HEK293T (cell line): ENCODE results near the gene LAMB1.

Experiments
- CTCF ChIA-PET: fragments of 350-600 bp; formaldehyde crosslinking; extraction: SDS; loops from one replicate; lab custom pipeline; 2021; ENCODE audit warnings: antibody characterized with exemption, inconsistent platforms; lab: Yijun Ruan, JAX
- POLR2A ChIA-PET: fragments of 350-600 bp; formaldehyde crosslinking; extraction: SDS; loops from one replicate; lab custom pipeline; 2020; ENCODE audit warnings: antibody characterized with exemption, inconsistent platforms; lab: Yijun Ruan, JAX
- DNase-seq: peaks from one replicate; pipeline ENCODE4 v3.0.0; 2012; ENCODE audit warnings: mixed read lengths; ENCODE audit errors: extremely low spot score
- ARNT ChIP-seq: fragments of 450-650 bp; IDR thresholded peaks from 2 replicates; pipeline ENCODE4 v1.6.1; 2017; ENCODE audit warnings: mild to moderate bottlenecking
- BHLHE40 ChIP-seq: fragments of 450-650 bp; IDR thresholded peaks from 2 replicates; pipeline ENCODE4 v1.6.1; 2016; ENCODE audit warnings: mild to moderate bottlenecking, moderate library complexity, borderline replicate concordance
- CTBP1 ChIP-seq: fragments of 450-650 bp; IDR thresholded peaks from 2 replicates; pipeline ENCODE4 v1.6.1; 2016; ENCODE audit warnings: borderline replicate concordance
- ELF4 ChIP-seq: fragments of 450-650 bp; IDR thresholded peaks from 2 replicates; pipeline ENCODE4 v1.6.1; 2017; ENCODE audit warnings: antibody characterized with exemption
- FOXA1 ChIP-seq: fragments of 450-650 bp; IDR thresholded peaks from 2 replicates; pipeline ENCODE4 v1.6.1; 2016; ENCODE audit warnings: mild to moderate bottlenecking
- FOXK2 ChIP-seq: fragments of 450-650 bp; IDR thresholded peaks from 2 replicates; pipeline ENCODE4 v1.6.1; 2016; ENCODE audit warnings: mild to moderate bottlenecking
- FOXM1 ChIP-seq: fragments of 450-650 bp; IDR thresholded peaks from 2 replicates; pipeline ENCODE4 v1.6.1; 2017; ENCODE audit warnings: mild to moderate bottlenecking, borderline replicate concordance
- HDGF ChIP-seq: fragments of 450-650 bp; IDR thresholded peaks from 2 replicates; pipeline ENCODE4 v1.6.1; 2017; ENCODE audit warnings: antibody characterized with exemption, borderline replicate concordance
- L3MBTL2 ChIP-seq: fragments of 450-650 bp; conservative IDR thresholded peaks from 2 replicates; pipeline ENCODE4 v1.6.1; 2016; ENCODE audit warnings: mild to moderate bottlenecking
- LEF1 ChIP-seq: fragments of 450-650 bp; IDR thresholded peaks from 2 replicates; pipeline ENCODE4 v1.6.1; 2017; ENCODE audit warnings: mild to moderate bottlenecking, borderline replicate concordance
- NFRKB ChIP-seq: fragments of 450-650 bp; IDR thresholded peaks from 2 replicates; pipeline ENCODE4 v1.6.1; 2016; ENCODE audit warnings: mild to moderate bottlenecking, moderate library complexity
- SP1 ChIP-seq: fragments of 450-650 bp; IDR thresholded peaks from 2 replicates; pipeline ENCODE4 v1.6.1; 2017
- SUZ12 ChIP-seq: fragments of 450-650 bp; IDR thresholded peaks from 2 replicates; pipeline ENCODE4 v1.6.1; 2016; ENCODE audit warnings: mild to moderate bottlenecking
- TARDBP ChIP-seq: fragments of 450-650 bp; IDR thresholded peaks from 2 replicates; pipeline ENCODE4 v1.6.1; 2016
- ZNF384 ChIP-seq: fragments of 450-650 bp; IDR thresholded peaks from 2 replicates; pipeline ENCODE4 v1.6.1; 2016
- TF ChIP-seq, protein P1 (sequence below): fragments of 450-650 bp; IDR thresholded peaks from 2 replicates; pipeline ENCODE4 v1.6.1; 2016

Gene LAMB1

DNA sequence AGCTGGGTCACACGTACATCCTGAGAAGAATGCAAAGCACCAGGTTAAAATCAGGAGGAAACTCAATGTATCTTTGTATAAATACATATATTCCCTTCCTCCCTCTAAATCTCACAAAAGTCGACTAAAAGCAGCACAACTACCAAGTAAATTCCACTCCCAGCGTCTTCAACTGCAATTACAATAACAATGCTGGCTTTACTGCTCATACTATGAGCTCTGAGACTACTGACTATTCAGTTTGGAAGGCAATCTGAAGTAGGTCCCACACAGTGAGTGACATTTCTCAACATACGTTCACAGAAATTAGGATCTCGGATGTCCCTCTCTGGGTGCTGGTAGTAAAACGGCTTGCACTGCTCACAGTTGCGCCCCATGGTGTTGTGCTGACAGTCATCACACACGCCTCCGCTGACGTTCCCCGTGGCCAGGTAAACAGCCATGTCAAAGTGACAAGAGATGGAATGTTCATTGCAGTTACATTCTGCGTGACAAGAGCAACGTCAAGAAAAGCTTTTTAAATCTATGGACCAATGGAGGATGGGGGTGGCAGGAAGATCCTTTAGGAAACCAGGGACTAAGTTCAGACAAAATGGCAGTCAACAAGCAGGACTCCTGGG is 27.5 kb downstream of the LAMB1 start:
- POLR2A ChIA-PET: no interaction called here
- DNase-seq: no peak

DNA sequence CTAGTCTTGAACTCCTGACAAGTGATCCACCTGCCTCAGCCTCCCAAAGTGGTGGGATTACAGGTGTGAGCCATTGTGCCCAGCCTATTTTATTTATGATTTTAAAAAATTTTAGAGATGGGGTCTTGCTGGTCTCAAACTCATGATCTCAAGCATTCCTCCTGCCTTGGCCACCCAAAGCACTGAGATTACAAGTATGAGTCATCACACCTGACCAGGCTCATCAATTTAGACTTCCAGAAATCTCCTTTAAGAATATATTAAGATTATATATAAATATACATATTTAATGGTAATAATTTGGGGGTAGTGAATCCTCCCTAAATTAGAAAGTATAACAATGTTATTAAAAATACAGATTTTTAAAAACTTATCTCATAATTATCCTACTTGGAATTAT is 29.1 kb downstream of the LAMB1 start:
- TF ChIP-seq CTBP1 (no peak), L3MBTL2 (no peak), ELF4 (no peak), BHLHE40 (no peak), TARDBP (no peak), LEF1 (no peak), HDGF (no peak), NFRKB (no peak), FOXA1 (no peak), SUZ12 (no peak), FOXK2 (no peak), SP1 (no peak), ARNT (no peak)
- TF ChIP-seq, protein P1, sequence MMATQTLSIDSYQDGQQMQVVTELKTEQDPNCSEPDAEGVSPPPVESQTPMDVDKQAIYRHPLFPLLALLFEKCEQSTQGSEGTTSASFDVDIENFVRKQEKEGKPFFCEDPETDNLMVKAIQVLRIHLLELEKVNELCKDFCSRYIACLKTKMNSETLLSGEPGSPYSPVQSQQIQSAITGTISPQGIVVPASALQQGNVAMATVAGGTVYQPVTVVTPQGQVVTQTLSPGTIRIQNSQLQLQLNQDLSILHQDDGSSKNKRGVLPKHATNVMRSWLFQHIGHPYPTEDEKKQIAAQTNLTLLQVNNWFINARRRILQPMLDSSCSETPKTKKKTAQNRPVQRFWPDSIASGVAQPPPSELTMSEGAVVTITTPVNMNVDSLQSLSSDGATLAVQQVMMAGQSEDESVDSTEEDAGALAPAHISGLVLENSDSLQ: no peak
- no peak for DNase-seq
- ChIA-PET POLR2A (no interaction called here), CTCF (no interaction called here)

More for the DNA sequence above, 27.5 kb downstream of the LAMB1 start:
- CTCF ChIA-PET: no interaction called here
- TF ChIP-seq LEF1 (no peak), SP1 (no peak), TARDBP (no peak), HDGF (no peak), BHLHE40 (no peak)

DNA sequence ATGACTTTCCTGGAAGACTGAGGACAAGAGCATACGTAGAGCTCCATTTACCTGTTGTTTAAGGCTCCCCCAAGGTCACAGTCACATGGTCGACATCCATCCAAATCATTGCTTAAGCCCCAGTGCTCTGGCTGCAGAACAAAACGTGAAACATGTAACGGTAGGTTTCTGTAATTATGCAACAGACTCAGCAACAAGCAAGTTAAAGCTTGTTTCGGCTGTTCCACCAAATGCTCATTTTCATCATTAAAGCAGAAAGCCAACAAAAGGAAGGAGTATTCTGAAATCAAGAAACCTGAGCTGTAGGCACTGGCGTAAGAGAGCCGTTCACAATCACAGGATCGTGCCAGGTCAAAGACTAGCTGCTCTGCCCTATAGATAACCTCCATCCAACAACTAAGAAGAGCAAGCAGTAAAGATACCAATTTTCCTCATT is 30.0 kb downstream of the LAMB1 start:
- no peak for TF ChIP-seq CTBP1
- ChIA-PET CTCF (no interaction called here), POLR2A (no interaction called here)
- DNase-seq: no peak

DNA sequence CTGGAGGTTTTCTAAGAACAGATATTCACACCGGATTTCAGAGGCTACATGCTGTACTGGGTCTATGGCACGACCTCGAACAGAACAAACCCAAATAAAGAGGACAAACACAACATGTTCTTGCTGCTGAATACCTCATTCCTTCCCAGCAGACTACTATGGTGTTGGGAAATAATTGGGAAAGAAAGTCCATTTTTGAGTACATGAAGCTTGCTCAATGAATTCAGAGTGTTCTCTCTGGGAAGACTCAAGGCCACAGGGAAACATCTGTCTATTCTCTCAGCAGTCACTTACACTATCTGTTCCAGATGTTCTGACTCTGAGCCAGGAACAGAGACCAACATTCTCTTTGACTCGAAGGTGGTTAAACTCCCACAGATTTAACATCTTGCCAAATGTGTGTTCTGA is 30.9 kb downstream of the LAMB1 start:
- no peak for DNase-seq
- POLR2A ChIA-PET: no interaction called here
- no peak for TF ChIP-seq SUZ12
- TF ChIP-seq ELF4: no peak
- CTCF ChIA-PET: no interaction called here

DNA sequence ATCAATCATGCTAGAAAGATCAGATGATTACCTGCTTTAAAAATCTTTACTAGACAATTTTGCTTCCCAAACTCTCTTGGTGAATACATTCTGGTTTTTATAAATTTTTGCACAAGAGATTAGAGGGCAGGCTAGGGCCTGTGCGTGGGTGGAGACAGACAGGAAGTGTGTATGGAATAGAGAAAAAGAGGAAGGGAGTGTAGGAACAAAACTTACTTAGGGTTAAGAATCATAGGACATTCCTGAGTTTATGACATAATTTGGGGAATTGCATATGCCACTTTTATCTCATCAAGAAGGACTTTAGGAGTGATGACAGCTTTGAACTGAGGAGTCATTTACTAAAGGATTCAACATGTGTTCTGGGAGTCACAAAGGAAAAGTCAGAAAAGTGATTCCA is 31.3 kb downstream of the LAMB1 start:
- POLR2A ChIA-PET: no interaction called here
- CTCF ChIA-PET: no interaction called here
- TF ChIP-seq, protein P1: no peak
- no peak for TF ChIP-seq ELF4
- DNase-seq: no peak

DNA sequence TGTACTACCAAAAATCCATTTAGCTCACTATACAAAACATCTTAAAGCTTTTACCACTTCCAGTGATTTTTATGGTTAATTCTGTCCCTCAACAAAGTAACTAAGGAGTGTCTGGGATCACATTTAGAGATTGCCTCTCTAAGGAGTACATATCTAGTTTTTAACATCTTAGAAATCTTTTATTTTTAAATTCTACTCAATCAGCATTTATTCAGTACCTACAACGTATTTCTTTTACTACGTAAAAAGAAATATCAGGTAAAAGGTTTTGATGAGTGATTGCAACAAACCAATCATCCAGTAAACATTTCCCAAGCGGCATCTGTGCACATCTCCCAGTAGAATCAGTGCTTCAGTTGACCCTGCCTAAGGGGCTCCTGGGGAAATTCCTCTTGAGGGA is 31.9 kb downstream of the LAMB1 start:
- CTCF ChIA-PET: no interaction called here
- TF ChIP-seq CTBP1: no peak
- no peak for TF ChIP-seq TARDBP
- no peak for TF ChIP-seq HDGF
- TF ChIP-seq L3MBTL2: no peak
- POLR2A ChIA-PET: no interaction called here
- DNase-seq: no peak

DNA sequence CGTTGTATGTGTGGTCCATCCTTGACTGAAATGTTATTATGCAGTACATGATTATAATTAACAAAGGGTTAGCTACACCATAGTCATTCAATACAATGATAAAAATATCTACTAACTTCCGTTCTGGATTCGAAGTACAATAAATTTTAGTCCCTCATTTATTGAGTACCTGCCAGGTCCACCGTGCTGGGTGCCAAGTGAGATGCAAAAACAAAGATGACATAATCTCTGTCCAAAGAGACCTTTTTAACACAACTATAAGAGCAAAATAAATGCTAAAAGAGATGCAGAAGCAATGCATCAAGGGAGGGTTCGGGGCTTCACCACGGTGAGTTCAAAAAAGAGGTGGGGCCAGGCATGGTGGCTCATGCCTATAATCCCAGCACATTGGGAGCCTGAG is 33.1 kb downstream of the LAMB1 start:
- ChIA-PET CTCF (no interaction called here), POLR2A (no interaction called here)
- TF ChIP-seq CTBP1 (no peak), BHLHE40 (no peak), FOXK2 (no peak), NFRKB (no peak), ZNF384 (no peak), ARNT (no peak), L3MBTL2 (no peak), ELF4 (no peak), FOXM1 (no peak), SP1 (no peak)
- TF ChIP-seq, protein P1: no peak
- no peak for DNase-seq

DNA sequence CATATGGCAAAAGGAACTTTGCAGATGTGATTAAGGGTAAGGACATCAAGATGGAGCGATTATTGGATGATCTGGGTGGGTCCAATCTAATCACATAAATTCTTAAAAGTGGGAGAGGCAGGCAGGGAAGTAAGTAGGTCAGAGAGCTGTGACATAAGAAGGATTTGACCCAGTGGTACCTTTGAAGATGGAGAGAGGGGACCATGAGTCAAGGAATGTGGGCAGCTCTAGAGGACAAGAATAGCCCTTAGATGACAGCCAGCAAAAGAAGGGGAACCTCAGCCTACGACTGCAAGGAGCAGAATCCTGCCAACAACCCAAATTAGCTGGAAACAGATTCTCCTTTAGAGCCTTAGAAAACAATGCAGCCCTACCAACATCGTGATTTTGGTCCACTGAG is 34.5 kb downstream of the LAMB1 start:
- CTCF ChIA-PET: no interaction called here
- DNase-seq: no peak
- POLR2A ChIA-PET: no interaction called here
- TF ChIP-seq SP1 (no peak), ARNT (no peak), TARDBP (no peak), CTBP1 (no peak), ELF4 (no peak), LEF1 (no peak)
- TF ChIP-seq, protein P1: no peak
